H1 (cell line): ENCODE data around the gene CGNL1.

ENCODE experiments used
- BCL11A ChIP-seq, 2 experiments: IDR thresholded peaks; one replicate each; pipeline ENCODE4 v1.6.1; 2011; ENCODE audit warnings: low read depth in 2 of 2, low read length in 2 of 2, mild to moderate bottlenecking in 2 of 2
- BRCA1 ChIP-seq: IDR thresholded peaks from 2 replicates; pipeline ENCODE4 v1.6.1; 2012; ENCODE audit warnings: low read depth, low read length, improper control_type of control experiment
- CHD1 ChIP-seq: IDR thresholded peaks from 2 replicates; pipeline ENCODE4 v1.6.1; 2012; ENCODE audit warnings: low read depth, low read length, improper control_type of control experiment
- CHD7 ChIP-seq: fragments of 300-600 bp; sonication (generic); IDR thresholded peaks from 2 replicates; pipeline ENCODE4 v1.7.1; 2012; ENCODE audit warnings: low read length, moderate library complexity, mild to moderate bottlenecking, inconsistent platforms; ENCODE audit not compliant: insufficient replicate concordance
- EGR1 ChIP-seq: IDR thresholded peaks from 2 replicates; pipeline ENCODE4 v1.6.1; 2011; ENCODE audit warnings: low read depth, low read length, borderline replicate concordance
- GABPA ChIP-seq: IDR thresholded peaks from 2 replicates; pipeline ENCODE4 v1.6.1; 2011; ENCODE audit warnings: mild to moderate bottlenecking, low read length, moderate library complexity, borderline replicate concordance; ENCODE audit not compliant: insufficient read depth
- GTF2F1 ChIP-seq: IDR thresholded peaks from 2 replicates; pipeline ENCODE4 v1.6.1; 2012; ENCODE audit warnings: low read depth, low read length, improper control_type of control experiment, borderline replicate concordance
- NANOG ChIP-seq: IDR thresholded peaks from 2 replicates; pipeline ENCODE4 v1.6.1; 2011; ENCODE audit warnings: low read length, low read depth, mild to moderate bottlenecking, inconsistent platforms; ENCODE audit not compliant: insufficient read depth, poor library complexity, severe bottlenecking
- POLR2A ChIP-seq, 2 experiments: IDR thresholded peaks; 1 replicate in 1 of 2; 2 replicates in 1 of 2; pipeline ENCODE4 v1.6.1; 2011; ENCODE audit warnings: low read depth in 2 of 2, low read length in 2 of 2, mild to moderate bottlenecking in 2 of 2; ENCODE audit errors: control extremely low read depth in 1 of 2
- SRF ChIP-seq: IDR thresholded peaks from 2 replicates; pipeline ENCODE4 v1.6.1; 2011; ENCODE audit warnings: mild to moderate bottlenecking, low read depth, low read length, moderate library complexity
- YY1 ChIP-seq: IDR thresholded peaks from 2 replicates; pipeline ENCODE4 v1.6.1; 2011; ENCODE audit warnings: low read depth, mild to moderate bottlenecking, low read length
- ZNF274 ChIP-seq: IDR thresholded peaks from 2 replicates; pipeline ENCODE4 v1.7.0; 2012; ENCODE audit warnings: low read length, borderline replicate concordance; ENCODE audit errors: extremely low read depth
- TF ChIP-seq, protein P1 (sequence below), 3 experiments: IDR thresholded peaks; 1 replicate in 2 of 3; 2 replicates in 1 of 3; pipeline versions ENCODE4 v1.5.1 to v1.6.1; 2011; ENCODE audit warnings: low read length in 3 of 3, mild to moderate bottlenecking in 3 of 3, inconsistent platforms in 2 of 3, low read depth in 1 of 3, moderate library complexity in 1 of 3; ENCODE audit not compliant: insufficient read depth in 1 of 3; ENCODE audit errors: control extremely low read depth in 1 of 3

DNA sequence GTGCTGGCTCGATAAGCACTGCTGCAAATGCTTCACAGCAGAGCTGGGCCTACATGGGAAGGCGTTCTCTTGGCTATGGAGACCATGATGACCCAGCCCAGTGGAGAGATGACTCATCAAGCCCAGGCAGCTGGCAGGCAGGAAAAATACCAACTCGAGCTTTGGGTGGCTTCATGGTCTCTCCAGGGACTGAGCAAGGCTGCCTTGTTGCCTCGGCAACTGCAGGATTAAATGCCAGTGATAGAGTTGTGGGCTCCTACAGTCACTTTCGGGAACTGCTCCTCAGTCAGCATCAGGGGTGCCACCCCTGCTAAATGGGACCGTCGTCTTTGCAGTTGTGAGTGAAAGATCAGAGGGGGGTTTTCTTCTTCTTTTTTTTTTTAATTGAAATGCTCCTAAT is 160.8 kb downstream of the CGNL1 start:
- TF ChIP-seq SRF: no peak
- no peak for TF ChIP-seq BCL11A (IDR thresholded peaks at IDR 0.05; ENCODE audit: low read depth in 2 of 2, low read length in 2 of 2)
- TF ChIP-seq, protein P1, sequence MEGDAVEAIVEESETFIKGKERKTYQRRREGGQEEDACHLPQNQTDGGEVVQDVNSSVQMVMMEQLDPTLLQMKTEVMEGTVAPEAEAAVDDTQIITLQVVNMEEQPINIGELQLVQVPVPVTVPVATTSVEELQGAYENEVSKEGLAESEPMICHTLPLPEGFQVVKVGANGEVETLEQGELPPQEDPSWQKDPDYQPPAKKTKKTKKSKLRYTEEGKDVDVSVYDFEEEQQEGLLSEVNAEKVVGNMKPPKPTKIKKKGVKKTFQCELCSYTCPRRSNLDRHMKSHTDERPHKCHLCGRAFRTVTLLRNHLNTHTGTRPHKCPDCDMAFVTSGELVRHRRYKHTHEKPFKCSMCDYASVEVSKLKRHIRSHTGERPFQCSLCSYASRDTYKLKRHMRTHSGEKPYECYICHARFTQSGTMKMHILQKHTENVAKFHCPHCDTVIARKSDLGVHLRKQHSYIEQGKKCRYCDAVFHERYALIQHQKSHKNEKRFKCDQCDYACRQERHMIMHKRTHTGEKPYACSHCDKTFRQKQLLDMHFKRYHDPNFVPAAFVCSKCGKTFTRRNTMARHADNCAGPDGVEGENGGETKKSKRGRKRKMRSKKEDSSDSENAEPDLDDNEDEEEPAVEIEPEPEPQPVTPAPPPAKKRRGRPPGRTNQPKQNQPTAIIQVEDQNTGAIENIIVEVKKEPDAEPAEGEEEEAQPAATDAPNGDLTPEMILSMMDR (IDR thresholded peaks at IDR 0.05; ENCODE audit: control extremely low read depth in 1 of 3, insufficient read depth in 1 of 3, low read depth in 1 of 3, low read length in 3 of 3): peak in 2 of 3 experiments; percentile 18; a peak in 1 of 4 replicates
- TF ChIP-seq CHD7: no peak
- no peak for TF ChIP-seq YY1
- TF ChIP-seq CHD1: no peak
- TF ChIP-seq EGR1: no peak
- TF ChIP-seq POLR2A (IDR thresholded peaks at IDR 0.05; ENCODE audit: control extremely low read depth in 1 of 2, low read depth in 2 of 2, low read length in 2 of 2): no peak
- no peak for TF ChIP-seq GABPA
- no peak for TF ChIP-seq ZNF274
- no peak for TF ChIP-seq NANOG
- no peak for TF ChIP-seq BRCA1
- TF ChIP-seq GTF2F1: no peak
